T47D (cell line): ENCODE results near the gene SLX1A.
"Not testable (repeated sequence)": the region's sequence is repeated elsewhere in the genome, so short reads cannot be mapped to it uniquely, and the experiment has no call there.

Experiments
- DNase-seq, 2 experiments: peaks; one replicate each; pipeline versions ENCODE4 v3.0.0 to v3.0.0-alpha.2; 2011 to 2012; ENCODE audit warnings: low read depth in 1 of 2, low spot score in 1 of 2
- JUND ChIP-seq: IDR thresholded peaks from 2 replicates; pipeline ENCODE4 v1.6.1; 2012; ENCODE audit warnings: low read depth
- in situ Hi-C: cut with HindIII; loops from 2 replicates; pipeline ENCODE4 v1.10.0; 2016; ENCODE audit warnings: low sequenced_read_pairs, low pct_unique_long_range_greater_than_20kb

SLX1A gene

GRCh38 chr16:30173054-30173453 is 20.6 kb upstream of the SLX1A start:
- DNase-seq = no peak
- in situ Hi-C loops = no loop called here
- TF ChIP-seq JUND = no peak

- DNase-seq, in situ Hi-C loops: not testable (repeated sequence)
Measured at GRCh38 chr16:30176876-30177275, 16.8 kb upstream of the SLX1A start.

GRCh38 chr16:30179195-30179594 is 14.5 kb upstream of the SLX1A start:
- no peak for TF ChIP-seq JUND
- in situ Hi-C loops = no loop called here
- DNase-seq = no peak

GRCh38 chr16:30179931-30180330 is 13.7 kb upstream of the SLX1A start:
- in situ Hi-C loops = no loop called here
- TF ChIP-seq JUND = no peak
- DNase-seq = no peak

- DNase-seq = no peak
- in situ Hi-C loops = no loop called here
- TF ChIP-seq JUND = no peak
Measured at GRCh38 chr16:30180741-30181140, 12.9 kb upstream of the SLX1A start.

- peak; percentile 83 to 89 for DNase-seq
- in situ Hi-C loops = no loop called here
- TF ChIP-seq JUND = no peak
Measured at GRCh38 chr16:30183233-30184095, 10.2 kb upstream of the SLX1A start, which contains the start of gene CORO1A. CORO1A (plus strand) TSS chr16:30183602; CDS start chr16:30185210, 1,608 bp downstream.

- DNase-seq = no peak
- no peak for TF ChIP-seq JUND
- in situ Hi-C loops = no loop called here
Measured at GRCh38 chr16:30184096-30184890, 9.4 kb upstream of the SLX1A start.

GRCh38 chr16:30184891-30185682 is 8.6 kb upstream of the SLX1A start:
- no peak for DNase-seq
- no peak for TF ChIP-seq JUND
- in situ Hi-C loops = no loop called here

GRCh38 chr16:30185683-30186421 is 7.8 kb upstream of the SLX1A start:
- in situ Hi-C loops = no loop called here
- no peak for TF ChIP-seq JUND
- DNase-seq = no peak

- TF ChIP-seq JUND = no peak
- in situ Hi-C loops = no loop called here
- DNase-seq = no peak
Measured at GRCh38 chr16:30186444-30186781, 7.3 kb upstream of the SLX1A start.

- in situ Hi-C loops = no loop called here
- TF ChIP-seq JUND = no peak
- peak; percentile 71 to 78 for DNase-seq
Measured at GRCh38 chr16:30186782-30187555, 6.7 kb upstream of the SLX1A start.
